Activated T-helper 1 cell treated with anti-CD3 and anti-CD28 coated beads, Interleukin-12 subunit alpha, Interleukin-12 subunit beta, Interleukin-2, Interleukin-4 antibody, amounts not matched to agents 30 ng/mL and 10 ng/mL and 1 ng/mL, durations not matched to agents 14 hours and 24 hours and 36 hours (primary cell): Measurements from ENCODE around the gene PPP5C. TPM values are rescaled to one million over a fixed set of nuclear protein-coding genes. Genes with fewer than 3 reads are reported as not detected.
"Not testable (repeated sequence)": the region's sequence is repeated elsewhere in the genome, so short reads cannot be mapped to it uniquely, and the experiment has no call there.

ENCODE experiments used
- DNase-seq: peaks from one replicate; pipeline ENCODE4 v3.0.0; 2021; ENCODE audit warnings: low spot score
- H3K27ac Mint-ChIP-seq: one replicate; pipeline ENCODE4 v1.8.0; 2021; ENCODE audit warnings: mild to moderate bottlenecking, mixed read lengths
- H3K27me3 Mint-ChIP-seq: one replicate; pipeline ENCODE4 v1.8.0; 2022; ENCODE audit warnings: mild to moderate bottlenecking, moderate library complexity, mixed read lengths; ENCODE audit not compliant: insufficient read depth
- H3K36me3 Mint-ChIP-seq: one replicate; pipeline ENCODE4 v1.8.0; 2021; ENCODE audit warnings: low read depth, mixed read lengths
- H3K4me1 Mint-ChIP-seq: one replicate; pipeline ENCODE4 v1.8.0; 2021; ENCODE audit warnings: low read depth, mixed read lengths
- H3K4me3 Mint-ChIP-seq: one replicate; pipeline ENCODE4 v1.8.0; 2021; ENCODE audit warnings: mild to moderate bottlenecking, moderate library complexity, mixed read lengths
- H3K9me3 Mint-ChIP-seq: one replicate; pipeline ENCODE4 v1.8.0; 2021; ENCODE audit warnings: mixed read lengths
- intact Hi-C: fragments of 100-400 bp; cut with micrococcal nuclease; formaldehyde crosslinking; loops from one replicate; pipeline ENCODE4 v1.15.1; 2024
- total RNA-seq: library from RNA; stranded (reverse); gene quantifications from 2 replicates; pipeline ENCODE4 v1.2.3, GENCODE V29; 2022

PPP5C gene
- total RNA-seq, 1 donor from 2014 or later: 160 TPM

- intact Hi-C loops: no loop called here
- no peak for DNase-seq
- Mint-ChIP-seq H3K4me1 (peaks cover 17% of the 10 kb centered on the region), H3K27ac (no peak overlapping the region), H3K27me3 (peaks cover 2% of the 10 kb centered on the region), H3K4me3 (no peak overlapping the region), H3K9me3 (no peaks in the 10 kb centered on the region), H3K36me3 (peaks cover 28% of the 10 kb centered on the region)
Observed at GRCh38 chr19:46374536-46375475, 27.9 kb downstream of the PPP5C start.

DNA sequence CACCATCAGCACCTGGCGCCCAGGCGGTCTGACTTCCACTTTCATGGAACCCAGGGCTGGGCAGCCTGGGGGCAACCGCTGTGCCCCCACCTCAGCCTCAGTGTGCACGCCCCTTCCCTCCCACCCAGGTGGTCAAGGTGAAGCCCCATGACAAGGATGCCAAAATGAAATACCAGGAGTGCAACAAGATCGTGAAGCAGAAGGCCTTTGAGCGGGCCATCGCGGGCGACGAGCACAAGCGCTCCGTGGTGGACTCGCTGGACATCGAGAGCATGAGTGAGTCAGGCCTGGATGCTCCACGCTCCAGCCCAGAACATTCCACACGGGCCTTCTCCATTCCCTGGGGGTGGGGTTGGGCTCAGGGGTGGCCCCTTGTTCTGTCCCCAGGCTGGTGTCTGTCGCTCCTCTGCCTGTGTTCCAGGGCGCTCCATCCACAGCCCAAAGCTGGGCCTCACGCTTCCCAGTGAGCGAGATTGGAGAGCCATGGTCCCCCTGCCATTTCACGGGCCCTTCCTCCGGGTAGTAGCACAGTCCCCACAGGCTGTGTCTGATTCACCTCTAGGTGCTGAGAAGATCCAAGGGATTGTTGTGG, 28.7 kb downstream of the PPP5C start:
- intact Hi-C loops, H3K4me3 Mint-ChIP-seq, H3K27me3 Mint-ChIP-seq, H3K27ac Mint-ChIP-seq, H3K9me3 Mint-ChIP-seq, DNase-seq: not testable (repeated sequence)
- peaks cover 32% of the 10 kb centered on the region for H3K36me3 Mint-ChIP-seq
- H3K4me1 Mint-ChIP-seq: peaks cover 22% of the 10 kb centered on the region

- Mint-ChIP-seq H3K4me1 (peaks cover 16% of the 10 kb centered on the region), H3K4me3 (no peak overlapping the region), H3K27ac (no peak overlapping the region), H3K9me3 (no peaks in the 10 kb centered on the region), H3K27me3 (no peaks in the 10 kb centered on the region), H3K36me3 (peaks cover 37% of the 10 kb centered on the region)
- intact Hi-C loops: no loop called here
- DNase-seq: no peak
Observed at GRCh38 chr19:46376241-46377153, 29.6 kb downstream of the PPP5C start.

DNA sequence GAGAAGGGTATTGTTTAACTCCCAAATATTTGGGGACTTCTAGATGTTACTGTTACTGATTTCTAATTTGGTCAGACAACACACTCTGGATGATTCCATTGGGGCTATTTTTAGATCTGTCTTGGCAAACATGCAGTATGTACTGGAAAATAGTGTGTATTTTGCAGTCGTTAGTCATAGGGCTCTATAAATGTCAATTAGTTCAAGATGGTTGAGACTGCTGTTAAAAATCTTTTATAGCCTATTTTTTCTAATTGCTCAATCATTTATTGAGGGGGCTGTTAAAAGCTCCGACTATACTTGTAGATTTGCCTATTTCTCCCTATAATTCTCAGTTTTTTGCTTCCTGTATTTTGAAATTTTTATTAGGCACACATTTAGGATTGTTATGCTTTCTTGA, 31.4 kb downstream of the PPP5C start:
- Mint-ChIP-seq H3K9me3 (no peaks in the 10 kb centered on the region), H3K27me3 (no peaks in the 10 kb centered on the region), H3K27ac (no peak overlapping the region), H3K4me3 (no peak overlapping the region), H3K36me3 (peaks cover 37% of the 10 kb centered on the region), H3K4me1 (peaks cover 6% of the 10 kb centered on the region)
- DNase-seq: no peak
- intact Hi-C loops: no loop called here

DNA sequence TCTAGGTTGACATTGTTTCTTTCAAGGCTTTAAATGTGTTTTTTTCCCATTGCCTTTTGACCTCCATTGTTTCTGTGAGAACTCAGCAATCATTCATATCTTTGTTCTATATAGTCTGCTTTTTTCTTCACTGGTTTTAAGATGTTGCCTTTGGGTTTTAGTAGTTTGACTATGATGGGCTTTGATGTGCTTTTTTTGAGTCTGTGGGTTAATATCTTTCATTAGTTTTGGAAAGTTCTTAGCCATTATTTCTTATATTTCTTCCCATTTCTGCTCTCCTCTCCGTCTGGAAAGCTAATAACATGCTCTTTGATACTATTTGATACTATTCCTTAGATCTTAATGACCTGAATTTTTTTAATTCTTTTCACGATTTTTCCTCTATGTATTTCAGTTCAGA, 33.8 kb downstream of the PPP5C start:
- Mint-ChIP-seq H3K4me1 (peaks cover 6% of the 10 kb centered on the region), H3K36me3 (peaks cover 48% of the 10 kb centered on the region), H3K9me3 (no peaks in the 10 kb centered on the region), H3K27me3 (no peaks in the 10 kb centered on the region), H3K4me3 (no peak overlapping the region), H3K27ac (no peak overlapping the region)
- intact Hi-C loops: no loop called here
- no peak for DNase-seq

DNA sequence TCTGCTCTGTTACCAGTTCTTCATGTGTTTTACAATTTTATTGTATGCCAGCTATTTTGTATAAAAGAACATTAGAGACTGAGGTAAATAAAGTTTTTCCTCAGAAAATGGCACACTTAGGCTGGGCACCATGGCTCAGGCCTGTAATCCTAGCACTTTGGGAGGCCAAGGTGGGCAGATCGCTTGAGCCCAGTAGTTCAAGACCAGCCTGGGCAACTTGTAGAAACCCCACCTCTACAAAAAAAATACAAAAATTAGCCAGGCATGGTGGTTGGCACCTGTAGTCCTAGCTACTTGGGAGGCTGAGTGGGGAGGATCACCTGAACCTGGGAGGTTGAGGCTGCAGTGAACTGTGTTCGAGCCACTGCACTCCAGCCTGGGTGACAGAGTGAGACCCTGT, 34.5 kb downstream of the PPP5C start:
- intact Hi-C loops: no loop called here
- Mint-ChIP-seq H3K4me3 (no peak overlapping the region), H3K4me1 (peaks cover 6% of the 10 kb centered on the region), H3K9me3 (no peaks in the 10 kb centered on the region), H3K27me3 (no peaks in the 10 kb centered on the region), H3K27ac (no peak overlapping the region), H3K36me3 (peaks cover 41% of the 10 kb centered on the region)
- no peak for DNase-seq

- Mint-ChIP-seq H3K4me3 (no peak overlapping the region), H3K9me3 (no peaks in the 10 kb centered on the region), H3K4me1 (peaks cover 6% of the 10 kb centered on the region), H3K36me3 (peaks cover 42% of the 10 kb centered on the region), H3K27ac (no peak overlapping the region), H3K27me3 (no peaks in the 10 kb centered on the region)
- no peak for DNase-seq
- intact Hi-C loops: no loop called here
Observed at GRCh38 chr19:46381756-46382345, 35.0 kb downstream of the PPP5C start.

- peaks cover 6% of the 10 kb centered on the region for H3K4me1 Mint-ChIP-seq
- H3K4me3 Mint-ChIP-seq: no peak overlapping the region
- intact Hi-C loops: no loop called here
- peaks cover 43% of the 10 kb centered on the region for H3K36me3 Mint-ChIP-seq
- H3K27ac Mint-ChIP-seq: no peak overlapping the region
- no peaks in the 10 kb centered on the region for H3K9me3 Mint-ChIP-seq
- H3K27me3 Mint-ChIP-seq: no peaks in the 10 kb centered on the region
- no peak for DNase-seq
Observed at GRCh38 chr19:46383171-46383815, 36.4 kb downstream of the PPP5C start.

DNA sequence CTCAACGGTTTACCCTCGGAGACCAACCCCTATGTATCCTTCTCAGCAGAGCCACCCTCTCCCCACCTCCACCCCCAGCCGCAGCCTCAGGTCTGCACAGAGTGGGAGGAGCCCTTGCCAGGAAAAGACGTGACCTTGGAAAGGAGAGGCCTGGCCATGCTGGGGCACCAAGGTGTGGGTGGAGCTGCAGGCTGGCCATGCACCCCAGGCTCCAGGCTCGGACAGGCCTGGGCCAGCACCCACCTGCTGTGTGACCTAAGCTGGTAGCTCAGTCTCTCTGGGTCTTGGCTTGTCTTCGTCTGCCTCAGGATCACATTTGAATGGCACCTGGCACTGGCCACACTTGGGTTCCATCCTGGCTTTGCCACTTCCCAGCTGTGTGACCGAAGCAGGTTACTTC, 37.0 kb downstream of the PPP5C start:
- no peak for DNase-seq
- peaks cover 6% of the 10 kb centered on the region for H3K4me1 Mint-ChIP-seq
- H3K27ac Mint-ChIP-seq: no peak overlapping the region
- H3K36me3 Mint-ChIP-seq: peaks cover 48% of the 10 kb centered on the region
- H3K9me3 Mint-ChIP-seq: no peaks in the 10 kb centered on the region
- no peaks in the 10 kb centered on the region for H3K27me3 Mint-ChIP-seq
- intact Hi-C loops: no loop called here
- H3K4me3 Mint-ChIP-seq: no peak overlapping the region

DNA sequence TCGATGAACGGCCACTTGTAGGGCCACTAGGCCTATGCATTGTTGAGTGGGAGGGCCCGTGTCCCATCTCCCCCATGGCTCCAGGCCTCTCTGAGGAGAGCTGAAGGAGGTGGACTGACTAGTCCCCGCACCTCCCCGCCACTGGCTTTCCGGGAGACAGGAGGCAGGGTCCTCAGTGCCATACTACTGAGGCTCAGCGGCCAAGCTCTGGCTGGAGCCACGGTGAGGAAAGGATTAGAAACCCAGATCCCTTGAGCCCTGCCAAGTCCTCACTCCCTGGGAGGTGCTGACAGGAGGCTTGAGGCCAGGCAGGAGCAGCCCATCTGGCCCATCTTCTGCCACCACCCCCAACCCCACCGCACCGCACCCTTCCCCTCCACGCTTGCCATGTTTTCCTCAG, 37.5 kb downstream of the PPP5C start:
- Mint-ChIP-seq H3K9me3 (no peaks in the 10 kb centered on the region), H3K36me3 (peaks cover 51% of the 10 kb centered on the region), H3K4me3 (no peak overlapping the region), H3K27me3 (no peaks in the 10 kb centered on the region), H3K4me1 (peaks cover 6% of the 10 kb centered on the region), H3K27ac (no peak overlapping the region)
- intact Hi-C loops: no loop called here
- no peak for DNase-seq

GRCh38 chr19:46385636-46386035, 38.7 kb downstream of the PPP5C start:
- Mint-ChIP-seq H3K27ac (no peak overlapping the region), H3K36me3 (peaks cover 52% of the 10 kb centered on the region), H3K4me3 (no peak overlapping the region), H3K27me3 (no peaks in the 10 kb centered on the region), H3K4me1 (peaks cover under 1% of the 10 kb centered on the region), H3K9me3 (no peaks in the 10 kb centered on the region)
- intact Hi-C loops: no loop called here
- DNase-seq: no peak

DNA sequence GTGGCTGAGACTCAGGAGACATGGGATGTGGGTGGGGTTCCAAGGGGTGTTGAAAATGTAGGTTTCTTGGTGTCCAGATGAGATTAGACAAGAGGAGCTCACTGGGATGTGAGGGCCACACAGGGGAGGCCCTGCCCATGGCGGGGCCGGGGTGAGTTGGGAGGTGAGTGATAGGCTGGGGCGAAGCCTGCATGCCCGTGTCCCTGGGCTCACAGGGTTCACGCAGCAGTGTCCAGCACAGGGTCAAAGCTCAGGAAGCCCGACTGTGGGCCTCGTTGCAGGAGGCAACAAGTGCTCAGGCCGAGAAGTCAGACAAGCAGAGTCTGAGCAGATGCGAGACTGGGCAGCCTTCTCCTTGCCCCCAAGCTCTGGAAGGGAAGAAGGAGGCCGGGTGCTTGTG, 39.3 kb downstream of the PPP5C start:
- H3K27me3 Mint-ChIP-seq: no peaks in the 10 kb centered on the region
- no peaks in the 10 kb centered on the region for H3K9me3 Mint-ChIP-seq
- H3K27ac Mint-ChIP-seq: no peak overlapping the region
- peaks cover 48% of the 10 kb centered on the region for H3K36me3 Mint-ChIP-seq
- no peak for DNase-seq
- H3K4me1 Mint-ChIP-seq: no peaks in the 10 kb centered on the region
- intact Hi-C loops: no loop called here
- H3K4me3 Mint-ChIP-seq: no peak overlapping the region
